Mucosa of rectum (tissue), 2 donors: ENCODE results near the gene SYT12.
"Not testable (repeated sequence)": the region's sequence is repeated elsewhere in the genome, so short reads cannot be mapped to it uniquely, and the experiment has no call there.

Source experiments
- H3K27ac ChIP-seq, 2 donors: one replicate each; pipeline ENCODE4 v1.7.0; 2013; ENCODE audit warnings: inconsistent platforms in 2 of 2, low read depth in 2 of 2, low read length in 2 of 2
- H3K27me3 ChIP-seq, 2 donors: one replicate each; pipeline ENCODE4 v1.7.0; 2013; ENCODE audit warnings: low read length in 2 of 2; ENCODE audit not compliant: control insufficient read depth in 2 of 2, insufficient read depth in 2 of 2
- H3K36me3 ChIP-seq, 2 donors: one replicate each; pipeline ENCODE4 v1.7.0; 2013; ENCODE audit warnings: low read length in 2 of 2; ENCODE audit not compliant: control insufficient read depth in 2 of 2, insufficient read depth in 2 of 2
- H3K4me1 ChIP-seq, 2 donors: one replicate each; pipeline ENCODE4 v1.7.0; 2013; ENCODE audit warnings: low read length in 2 of 2, mild to moderate bottlenecking in 1 of 2; ENCODE audit not compliant: control insufficient read depth in 2 of 2, insufficient read depth in 2 of 2
- H3K4me3 ChIP-seq, 2 donors: one replicate each; pipeline ENCODE4 v1.7.0; 2013; ENCODE audit warnings: low read length in 2 of 2
- H3K9ac ChIP-seq, 2 donors: one replicate each; pipeline ENCODE4 v1.7.0; 2013; ENCODE audit warnings: low read length in 2 of 2, low read depth in 1 of 2, mild to moderate bottlenecking in 1 of 2
- H3K9me3 ChIP-seq, 2 donors: one replicate each; pipeline ENCODE4 v1.7.0; 2013; ENCODE audit warnings: low read length in 2 of 2; ENCODE audit not compliant: control insufficient read depth in 2 of 2
- donor health status: healthy.
- donor health status: Normal muscosa, but diverticular disease.

Gene SYT12

GRCh38 chr11:66992041-66992440 lies 30.9 kb upstream of the SYT12 start:
- Histone ChIP-seq H3K27ac (no peak overlapping the region), H3K4me1 (no peaks in the 10 kb centered on the region), H3K4me3 (no peak overlapping the region), H3K9ac (no peak overlapping the region), H3K36me3 (no peaks in the 10 kb centered on the region), H3K27me3 (peaks cover 0 to 2% of the 10 kb centered on the region in 2 donors), H3K9me3 (no peaks in the 10 kb centered on the region)

GRCh38 chr11:66996609-66997273 lies 26.2 kb upstream of the SYT12 start:
- H3K9me3 ChIP-seq = no peaks in the 10 kb centered on the region

GRCh38 chr11:66999555-66999954 lies 23.4 kb upstream of the SYT12 start:
- Histone ChIP-seq H3K9me3 (no peaks in the 10 kb centered on the region), H3K9ac (no peak overlapping the region), H3K36me3 (no peaks in the 10 kb centered on the region), H3K4me3 (no peak overlapping the region), H3K27ac (no peak overlapping the region), H3K27me3 (no peaks in the 10 kb centered on the region), H3K4me1 (no peaks in the 10 kb centered on the region)

More at GRCh38 chr11:66996609-66997273, 26.2 kb upstream of the SYT12 start:
- H3K4me3 ChIP-seq = no peak overlapping the region
- no peaks in the 10 kb centered on the region for H3K36me3 ChIP-seq
- no peaks in the 10 kb centered on the region for H3K4me1 ChIP-seq
- H3K9ac ChIP-seq = no peak overlapping the region
- H3K27me3 ChIP-seq = no peaks in the 10 kb centered on the region
- H3K27ac ChIP-seq = no peak overlapping the region

GRCh38 chr11:67001332-67001731 lies 21.6 kb upstream of the SYT12 start:
- Histone ChIP-seq H3K36me3 (no peaks in the 10 kb centered on the region), H3K9ac (no peak overlapping the region), H3K4me1 (no peaks in the 10 kb centered on the region), H3K4me3 (no peak overlapping the region), H3K27me3 (no peaks in the 10 kb centered on the region), H3K27ac (no peak overlapping the region), H3K9me3 (no peaks in the 10 kb centered on the region)

- Histone ChIP-seq H3K36me3 (no peaks in the 10 kb centered on the region), H3K27ac (no peak overlapping the region), H3K27me3 (no peaks in the 10 kb centered on the region), H3K9ac (no peak overlapping the region), H3K4me1 (no peaks in the 10 kb centered on the region), H3K9me3 (no peaks in the 10 kb centered on the region), H3K4me3 (no peak overlapping the region)
Observed at GRCh38 chr11:67002297-67002913, 20.5 kb upstream of the SYT12 start.

GRCh38 chr11:67002921-67003411 lies 20.0 kb upstream of the SYT12 start:
- Histone ChIP-seq H3K9me3 (no peaks in the 10 kb centered on the region), H3K4me1 (no peaks in the 10 kb centered on the region), H3K27ac (no peak overlapping the region), H3K27me3 (no peaks in the 10 kb centered on the region), H3K9ac (no peak overlapping the region), H3K36me3 (no peaks in the 10 kb centered on the region), H3K4me3 (no peak overlapping the region)

- H3K36me3 ChIP-seq, H3K9me3 ChIP-seq, H3K4me3 ChIP-seq, H3K9ac ChIP-seq, H3K27me3 ChIP-seq, H3K27ac ChIP-seq, H3K4me1 ChIP-seq: not testable (repeated sequence)
Observed at GRCh38 chr11:67005200-67005599, 17.7 kb upstream of the SYT12 start.

- no peak overlapping the region for H3K4me3 ChIP-seq
- no peaks in the 10 kb centered on the region for H3K36me3 ChIP-seq
- no peaks in the 10 kb centered on the region for H3K4me1 ChIP-seq
- no peak overlapping the region for H3K9ac ChIP-seq
- H3K27me3 ChIP-seq = no peaks in the 10 kb centered on the region
- no peak overlapping the region for H3K27ac ChIP-seq
- H3K9me3 ChIP-seq = no peaks in the 10 kb centered on the region
Observed at GRCh38 chr11:67006029-67006884, 16.7 kb upstream of the SYT12 start.

- Histone ChIP-seq H3K4me3 (no peak overlapping the region), H3K36me3 (no peaks in the 10 kb centered on the region), H3K9ac (no peak overlapping the region), H3K27ac (no peak overlapping the region), H3K27me3 (no peaks in the 10 kb centered on the region), H3K9me3 (no peaks in the 10 kb centered on the region), H3K4me1 (no peaks in the 10 kb centered on the region)
Observed at GRCh38 chr11:67007126-67007525, 15.8 kb upstream of the SYT12 start.

GRCh38 chr11:67010296-67010905 lies 12.5 kb upstream of the SYT12 start:
- Histone ChIP-seq H3K4me1 (no peaks in the 10 kb centered on the region), H3K27ac (no peak overlapping the region), H3K36me3 (no peaks in the 10 kb centered on the region), H3K9ac (no peak overlapping the region), H3K4me3 (no peak overlapping the region), H3K9me3 (no peaks in the 10 kb centered on the region), H3K27me3 (no peaks in the 10 kb centered on the region)
